H1 (cell line): ENCODE measurements around the gene AP3M1. TPM values are rescaled to one million over a fixed set of nuclear protein-coding genes. Genes with fewer than 3 reads are reported as not detected.

ENCODE experiments used
- HDAC2 ChIP-seq, 2 experiments: fragments of 300-600 bp in 1 of 2; sonication (generic) in 1 of 2; IDR thresholded peaks; 2 replicates each; pipeline ENCODE4 v1.6.1; 2011 to 2012; ENCODE audit warnings: low read depth in 2 of 2, low read length in 2 of 2, mild to moderate bottlenecking in 2 of 2, moderate library complexity in 2 of 2, borderline replicate concordance in 1 of 2, inconsistent platforms in 1 of 2
- JUN ChIP-seq: IDR thresholded peaks from 2 replicates; pipeline ENCODE4 v1.6.1; 2011; ENCODE audit warnings: low read depth, mild to moderate bottlenecking, improper control_type of control experiment, low read length
- KDM4A ChIP-seq: IDR thresholded peaks from one replicate; pipeline ENCODE4 v1.7.1; 2012; ENCODE audit warnings: low read depth, mild to moderate bottlenecking, moderate library complexity, low read length, inconsistent platforms; ENCODE audit not compliant: severe bottlenecking
- RAD21 ChIP-seq, 2 experiments: IDR thresholded peaks in 1 of 2; conservative IDR thresholded peaks in 1 of 2; 2 replicates each; pipeline ENCODE4 v1.6.1; 2011; ENCODE audit warnings: low read depth in 2 of 2, low read length in 2 of 2, improper control_type of control experiment in 1 of 2, inconsistent platforms in 1 of 2, mild to moderate bottlenecking in 1 of 2, moderate library complexity in 1 of 2
- SAP30 ChIP-seq: fragments of 300-600 bp; sonication (generic); IDR thresholded peaks from 2 replicates; pipeline ENCODE4 v1.7.1; 2012; ENCODE audit warnings: low read length, moderate library complexity, mild to moderate bottlenecking, inconsistent platforms; ENCODE audit not compliant: insufficient read depth, insufficient replicate concordance
- polyA plus RNA-seq, 7 experiments: library from polyadenylated mRNA; depleted of rRNA in 3 of 7; stranded (reverse) in 5 of 7; unstranded in 2 of 7; fragments of >200 nt in 5 of 7; fragments of 200-250 nt in 2 of 7; gene quantifications; 1 replicate in 5 of 7; 2 replicates in 1 of 7; 4 replicates in 1 of 7; pipeline versions ENCODE4 v1.2.1 to v1.2.3, GENCODE V29; 2011 to 2013; ENCODE audit warnings: missing spikeins in 2 of 7, mixed read lengths in 2 of 7
- total RNA-seq: library from RNA; stranded (reverse); fragmentation: NEBNext Ultra II Directional; extraction: Animal tissue kit (Norgen Biotek cat#: 25700); gene quantifications from 2 replicates; pipeline ENCODE4 v1.2.1, GENCODE V29; 2021
- TF ChIP-seq, protein P1 (sequence below), 3 experiments: IDR thresholded peaks; 1 replicate in 2 of 3; 2 replicates in 1 of 3; pipeline versions ENCODE4 v1.5.1 to v1.6.1; 2011; ENCODE audit warnings: low read length in 3 of 3, mild to moderate bottlenecking in 3 of 3, inconsistent platforms in 2 of 3, low read depth in 1 of 3, moderate library complexity in 1 of 3; ENCODE audit not compliant: insufficient read depth in 1 of 3; ENCODE audit errors: control extremely low read depth in 1 of 3
- TF ChIP-seq, protein P2 (sequence below): IDR thresholded peaks from 2 replicates; pipeline ENCODE4 v1.6.1; 2012; ENCODE audit warnings: inconsistent platforms

AP3M1 gene
- total and polyA plus RNA-seq, 2 of the 8 experiments (the other 6 are each of a cell fraction or from before 2014, with no cell fraction given), result 23.9 to 38.9 TPM

GRCh38 chr10:74179111-74179710 lies 28.6 kb upstream of the AP3M1 start (continued):
- TF ChIP-seq, protein P1, sequence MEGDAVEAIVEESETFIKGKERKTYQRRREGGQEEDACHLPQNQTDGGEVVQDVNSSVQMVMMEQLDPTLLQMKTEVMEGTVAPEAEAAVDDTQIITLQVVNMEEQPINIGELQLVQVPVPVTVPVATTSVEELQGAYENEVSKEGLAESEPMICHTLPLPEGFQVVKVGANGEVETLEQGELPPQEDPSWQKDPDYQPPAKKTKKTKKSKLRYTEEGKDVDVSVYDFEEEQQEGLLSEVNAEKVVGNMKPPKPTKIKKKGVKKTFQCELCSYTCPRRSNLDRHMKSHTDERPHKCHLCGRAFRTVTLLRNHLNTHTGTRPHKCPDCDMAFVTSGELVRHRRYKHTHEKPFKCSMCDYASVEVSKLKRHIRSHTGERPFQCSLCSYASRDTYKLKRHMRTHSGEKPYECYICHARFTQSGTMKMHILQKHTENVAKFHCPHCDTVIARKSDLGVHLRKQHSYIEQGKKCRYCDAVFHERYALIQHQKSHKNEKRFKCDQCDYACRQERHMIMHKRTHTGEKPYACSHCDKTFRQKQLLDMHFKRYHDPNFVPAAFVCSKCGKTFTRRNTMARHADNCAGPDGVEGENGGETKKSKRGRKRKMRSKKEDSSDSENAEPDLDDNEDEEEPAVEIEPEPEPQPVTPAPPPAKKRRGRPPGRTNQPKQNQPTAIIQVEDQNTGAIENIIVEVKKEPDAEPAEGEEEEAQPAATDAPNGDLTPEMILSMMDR (IDR thresholded peaks at IDR 0.05; ENCODE audit: control extremely low read depth in 1 of 3, insufficient read depth in 1 of 3, low read depth in 1 of 3, low read length in 3 of 3), result no peak
- TF ChIP-seq, protein P2, sequence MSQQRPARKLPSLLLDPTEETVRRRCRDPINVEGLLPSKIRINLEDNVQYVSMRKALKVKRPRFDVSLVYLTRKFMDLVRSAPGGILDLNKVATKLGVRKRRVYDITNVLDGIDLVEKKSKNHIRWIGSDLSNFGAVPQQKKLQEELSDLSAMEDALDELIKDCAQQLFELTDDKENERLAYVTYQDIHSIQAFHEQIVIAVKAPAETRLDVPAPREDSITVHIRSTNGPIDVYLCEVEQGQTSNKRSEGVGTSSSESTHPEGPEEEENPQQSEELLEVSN, result no peak
- no peak for TF ChIP-seq JUN
- TF ChIP-seq RAD21 (IDR thresholded peaks at IDR 0.05 in 1 of 2, conservative IDR thresholded peaks at IDR 0.05 in 1 of 2; ENCODE audit: low read depth in 2 of 2, low read length in 2 of 2), result no peak
- TF ChIP-seq HDAC2 (IDR thresholded peaks at IDR 0.05; ENCODE audit: borderline replicate concordance in 1 of 2, low read depth in 2 of 2, low read length in 2 of 2), result no peak
- no peak for TF ChIP-seq KDM4A
- no peak for TF ChIP-seq SAP30
